Endodermal cell (in vitro differentiated cells): ENCODE measurements around the gene ABCA8. TPM values are rescaled to one million over a fixed set of nuclear protein-coding genes. Genes with fewer than 3 reads are reported as not detected.
"Not testable (repeated sequence)": the region's sequence is repeated elsewhere in the genome, so short reads cannot be mapped to it uniquely, and the experiment has no call there.

Experiments
- DNase-seq: peaks from one replicate; pipeline ENCODE4 v3.0.0-alpha.2; 2017
- H3K27ac ChIP-seq: 2 replicates; pipeline ENCODE4 v1.5.1; 2013; ENCODE audit warnings: mild to moderate bottlenecking, low read depth, low read length, moderate library complexity
- H3K27me3 ChIP-seq: 2 replicates; pipeline ENCODE4 v1.6.1; 2013; ENCODE audit warnings: mild to moderate bottlenecking, low read length, moderate library complexity; ENCODE audit not compliant: insufficient read depth, control insufficient read depth, poor library complexity, severe bottlenecking
- H3K36me3 ChIP-seq: 2 replicates; pipeline ENCODE4 v1.7.0; 2013; ENCODE audit warnings: mild to moderate bottlenecking, low read length, moderate library complexity; ENCODE audit not compliant: control insufficient read depth, insufficient read depth
- H3K4me1 ChIP-seq: one replicate; pipeline ENCODE4 v1.7.0; 2013; ENCODE audit warnings: low read length; ENCODE audit not compliant: control insufficient read depth, insufficient read depth
- H3K4me3 ChIP-seq: 2 replicates; pipeline ENCODE4 v1.5.1; 2013; ENCODE audit warnings: mild to moderate bottlenecking, low read length, moderate library complexity
- H3K9ac ChIP-seq: 2 replicates; pipeline ENCODE4 v1.6.1; 2013; ENCODE audit warnings: mild to moderate bottlenecking, low read length, moderate library complexity; ENCODE audit not compliant: poor library complexity, severe bottlenecking; ENCODE audit errors: extremely low read depth
- H3K9me3 ChIP-seq: 2 replicates; pipeline ENCODE4 v1.6.1; 2013; ENCODE audit warnings: mild to moderate bottlenecking, low read length, moderate library complexity; ENCODE audit not compliant: control insufficient read depth
- H3K27ac Mint-ChIP-seq: 2 replicates; pipeline ENCODE4 v1.8.0; 2020; ENCODE audit warnings: mixed read lengths
- H3K27me3 Mint-ChIP-seq: 2 replicates; pipeline ENCODE4 v1.8.0; 2021; ENCODE audit warnings: mild to moderate bottlenecking, mixed read lengths; ENCODE audit not compliant: insufficient read depth
- H3K36me3 Mint-ChIP-seq: 2 replicates; pipeline ENCODE4 v1.8.0; 2020; ENCODE audit warnings: low read depth, mixed read lengths
- H3K4me1 Mint-ChIP-seq: 2 replicates; pipeline ENCODE4 v1.8.0; 2020; ENCODE audit warnings: mixed read lengths
- H3K4me3 Mint-ChIP-seq: 2 replicates; pipeline ENCODE4 v1.8.0; 2020; ENCODE audit warnings: mild to moderate bottlenecking, moderate library complexity, mixed read lengths
- H3K9me3 Mint-ChIP-seq: 2 replicates; pipeline ENCODE4 v1.8.0; 2020; ENCODE audit warnings: mild to moderate bottlenecking, mixed read lengths
- WGBS, 2 experiments: methylation state at CpG; one replicate each; pipeline versions ENCODE4 v1.1.5 to v1.1.7; 2013; ENCODE audit warnings: missing lambda C conversion rate in 2 of 2, mixed read lengths in 1 of 2; ENCODE audit not compliant: insufficient coverage in 1 of 2, insufficient read length in 1 of 2; 5-methylcytosine and 5-hydroxymethylcytosine counted together
- total RNA-seq, 2 donors: library from RNA; stranded (reverse); fragmentation: NEBNext Ultra II Directional in 1 of 2; extraction: Animal tissue kit (Norgen Biotek cat#: 25700) in 1 of 2; gene quantifications; 2 replicates in 1 of 2; 3 replicates in 1 of 2; pipeline ENCODE4 v1.2.1, GENCODE V29; 2021
- TF ChIP-seq, protein P1 (sequence below): fragments of 200-600 bp; sonication (generic); conservative IDR thresholded peaks from 2 replicates; pipeline ENCODE4 v1.5.0; 2021; ENCODE audit warnings: antibody characterized with exemption, mild to moderate bottlenecking

ABCA8 gene
- total RNA-seq, 2 donors from 2014 or later = not detected

DNA sequence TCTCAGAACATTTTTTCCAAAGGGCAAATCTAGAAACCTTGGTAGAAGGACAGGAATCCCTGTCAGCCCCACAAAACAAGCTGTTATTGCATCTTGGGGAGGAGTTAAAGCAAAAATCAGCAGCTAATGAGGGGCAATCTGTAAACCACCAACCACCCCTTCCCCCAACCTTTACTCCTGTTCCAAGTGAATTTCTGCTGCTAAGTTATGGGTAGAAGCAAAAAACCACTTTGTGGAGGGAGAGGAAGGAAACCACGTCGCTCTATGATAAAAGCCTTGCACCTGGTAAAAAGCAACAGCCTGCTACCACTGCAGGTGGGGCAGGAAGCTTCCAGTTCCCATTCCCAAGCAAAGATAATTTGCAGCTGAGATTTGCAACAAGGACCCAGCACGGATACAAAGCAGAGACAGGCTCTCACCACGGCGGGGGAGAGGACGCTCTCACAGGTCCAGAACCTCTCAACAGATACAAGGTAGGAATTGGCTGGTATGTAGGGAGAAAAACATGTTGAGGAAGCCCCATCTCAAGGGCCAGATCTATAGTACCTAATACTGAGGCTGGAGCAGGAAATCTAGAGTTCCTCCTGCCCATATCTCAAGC is 10.7 kb downstream of the ABCA8 start:
- H3K4me3 Mint-ChIP-seq = no peak overlapping the region
- peaks cover 2% of the 10 kb centered on the region for H3K9me3 Mint-ChIP-seq
- no peak overlapping the region for H3K27ac Mint-ChIP-seq
- WGBS, 2 experiments = 83% methylated on average over 5 of the region's 6 CpGs; no CpG with 5 or more reads in 1 of the 2 experiments
- H3K27me3 Mint-ChIP-seq = no peaks in the 10 kb centered on the region
- Histone ChIP-seq H3K9ac (no peak overlapping the region), H3K4me3 (no peak overlapping the region), H3K36me3 (no peaks in the 10 kb centered on the region), H3K9me3 (no peaks in the 10 kb centered on the region), H3K27ac (no peak overlapping the region), H3K27me3 (no peaks in the 10 kb centered on the region), H3K4me1 (no peaks in the 10 kb centered on the region)
- H3K36me3 Mint-ChIP-seq = no peaks in the 10 kb centered on the region
- TF ChIP-seq, protein P1, sequence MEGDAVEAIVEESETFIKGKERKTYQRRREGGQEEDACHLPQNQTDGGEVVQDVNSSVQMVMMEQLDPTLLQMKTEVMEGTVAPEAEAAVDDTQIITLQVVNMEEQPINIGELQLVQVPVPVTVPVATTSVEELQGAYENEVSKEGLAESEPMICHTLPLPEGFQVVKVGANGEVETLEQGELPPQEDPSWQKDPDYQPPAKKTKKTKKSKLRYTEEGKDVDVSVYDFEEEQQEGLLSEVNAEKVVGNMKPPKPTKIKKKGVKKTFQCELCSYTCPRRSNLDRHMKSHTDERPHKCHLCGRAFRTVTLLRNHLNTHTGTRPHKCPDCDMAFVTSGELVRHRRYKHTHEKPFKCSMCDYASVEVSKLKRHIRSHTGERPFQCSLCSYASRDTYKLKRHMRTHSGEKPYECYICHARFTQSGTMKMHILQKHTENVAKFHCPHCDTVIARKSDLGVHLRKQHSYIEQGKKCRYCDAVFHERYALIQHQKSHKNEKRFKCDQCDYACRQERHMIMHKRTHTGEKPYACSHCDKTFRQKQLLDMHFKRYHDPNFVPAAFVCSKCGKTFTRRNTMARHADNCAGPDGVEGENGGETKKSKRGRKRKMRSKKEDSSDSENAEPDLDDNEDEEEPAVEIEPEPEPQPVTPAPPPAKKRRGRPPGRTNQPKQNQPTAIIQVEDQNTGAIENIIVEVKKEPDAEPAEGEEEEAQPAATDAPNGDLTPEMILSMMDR = no peak
- DNase-seq = peak; percentile 60
- H3K4me1 Mint-ChIP-seq = peaks cover 12% of the 10 kb centered on the region

DNA sequence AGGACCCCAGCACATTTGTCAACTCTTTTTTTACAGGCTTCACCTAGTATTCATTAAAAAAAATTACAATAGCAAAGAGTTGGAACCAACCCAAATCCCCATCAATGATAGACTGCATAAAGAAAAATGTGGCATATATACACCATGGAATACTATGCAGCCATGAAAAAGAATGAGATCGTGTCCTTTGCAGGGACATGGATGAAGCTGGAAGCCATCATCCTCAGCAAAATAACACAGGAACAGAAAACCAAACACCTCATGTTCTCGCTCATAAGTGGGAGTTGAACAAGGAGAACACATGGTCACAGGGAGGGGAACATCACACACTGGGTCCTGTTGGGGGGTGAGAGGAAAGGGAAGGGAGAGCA is 11.4 kb downstream of the ABCA8 start:
- not testable (repeated sequence) for H3K36me3 Mint-ChIP-seq, H3K27me3 Mint-ChIP-seq, H3K9me3 Mint-ChIP-seq, H3K36me3 ChIP-seq, H3K9ac ChIP-seq, DNase-seq, H3K4me3 Mint-ChIP-seq, H3K27ac Mint-ChIP-seq, H3K4me1 ChIP-seq, H3K9me3 ChIP-seq, H3K4me3 ChIP-seq, H3K27ac ChIP-seq, H3K27me3 ChIP-seq
- 90 to 100% methylated on average over 1 to 2 of the region's 2 CpGs for WGBS, 2 experiments
- peaks cover 12% of the 10 kb centered on the region for H3K4me1 Mint-ChIP-seq

DNA sequence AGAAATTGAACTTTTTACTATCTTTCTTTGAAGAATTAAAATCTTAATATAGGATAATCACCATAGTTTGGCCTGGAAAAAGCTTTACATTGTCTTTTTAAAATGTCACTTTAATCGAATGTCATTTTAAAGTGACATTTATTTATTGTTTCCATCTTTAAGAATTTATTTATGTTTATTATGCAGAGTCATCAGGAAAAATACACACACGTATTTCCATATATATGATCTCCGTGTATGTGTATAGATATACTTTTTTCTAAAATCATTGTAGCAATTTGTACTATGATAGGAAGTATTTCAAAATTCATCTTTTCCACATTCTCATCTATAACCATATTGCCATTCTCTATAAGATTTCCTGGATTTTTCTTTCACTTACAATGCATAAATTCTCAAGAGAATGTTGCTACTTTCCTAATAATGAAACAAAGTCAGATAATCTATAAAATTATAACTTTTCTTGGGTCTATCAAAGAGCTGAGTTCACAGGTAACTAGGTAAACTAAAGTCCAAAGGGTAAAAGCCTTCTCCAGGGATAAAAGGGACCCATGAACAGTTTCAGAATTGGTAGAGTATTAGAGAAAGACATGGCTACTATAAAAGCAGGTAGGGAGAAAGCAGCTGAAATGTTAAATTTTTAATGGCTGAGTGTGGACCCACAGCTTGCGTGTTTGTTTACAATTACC is 11.9 kb downstream of the ABCA8 start:
- H3K9me3 ChIP-seq = no peaks in the 10 kb centered on the region
- H3K36me3 Mint-ChIP-seq = no peaks in the 10 kb centered on the region
- no peaks in the 10 kb centered on the region for H3K36me3 ChIP-seq
- no peaks in the 10 kb centered on the region for H3K27me3 ChIP-seq
- no peak overlapping the region for H3K9ac ChIP-seq
- peaks cover 12% of the 10 kb centered on the region for H3K4me1 Mint-ChIP-seq
- peaks cover 2% of the 10 kb centered on the region for H3K9me3 Mint-ChIP-seq
- H3K4me3 Mint-ChIP-seq = no peak overlapping the region
- H3K4me1 ChIP-seq = no peaks in the 10 kb centered on the region
- no peak overlapping the region for H3K27ac ChIP-seq
- H3K27me3 Mint-ChIP-seq = no peaks in the 10 kb centered on the region
- no peak for DNase-seq
- TF ChIP-seq, protein P1 = no peak
- no peak overlapping the region for H3K27ac Mint-ChIP-seq
- no peak overlapping the region for H3K4me3 ChIP-seq
- 94 to 100% methylated on average over 1 of the region's 4 CpGs for WGBS, 2 experiments
